ENCODE results near the gene ADD1.

DNA sequence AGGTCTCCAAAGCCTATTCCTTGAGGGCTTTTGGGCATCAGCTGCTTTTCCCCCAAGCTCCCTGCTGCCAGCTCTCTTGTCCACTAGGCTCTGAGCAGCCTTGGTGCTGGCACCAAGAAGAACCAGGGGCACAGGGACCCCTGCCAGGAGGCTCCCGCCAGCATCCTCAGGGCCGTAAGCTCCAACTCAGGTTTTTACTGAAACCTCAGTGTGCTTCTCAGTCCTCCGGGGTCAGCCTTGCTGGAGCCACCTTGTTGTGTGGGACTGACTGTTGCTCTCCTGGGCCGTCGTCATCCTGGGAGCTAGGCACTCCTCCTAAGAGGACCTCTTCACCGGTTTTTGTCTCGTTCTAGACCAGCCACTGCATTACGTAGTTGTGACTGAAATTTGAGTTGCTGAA is 80.6 kb downstream of the ADD1 start:
- TF ChIP-seq, protein P1, sequence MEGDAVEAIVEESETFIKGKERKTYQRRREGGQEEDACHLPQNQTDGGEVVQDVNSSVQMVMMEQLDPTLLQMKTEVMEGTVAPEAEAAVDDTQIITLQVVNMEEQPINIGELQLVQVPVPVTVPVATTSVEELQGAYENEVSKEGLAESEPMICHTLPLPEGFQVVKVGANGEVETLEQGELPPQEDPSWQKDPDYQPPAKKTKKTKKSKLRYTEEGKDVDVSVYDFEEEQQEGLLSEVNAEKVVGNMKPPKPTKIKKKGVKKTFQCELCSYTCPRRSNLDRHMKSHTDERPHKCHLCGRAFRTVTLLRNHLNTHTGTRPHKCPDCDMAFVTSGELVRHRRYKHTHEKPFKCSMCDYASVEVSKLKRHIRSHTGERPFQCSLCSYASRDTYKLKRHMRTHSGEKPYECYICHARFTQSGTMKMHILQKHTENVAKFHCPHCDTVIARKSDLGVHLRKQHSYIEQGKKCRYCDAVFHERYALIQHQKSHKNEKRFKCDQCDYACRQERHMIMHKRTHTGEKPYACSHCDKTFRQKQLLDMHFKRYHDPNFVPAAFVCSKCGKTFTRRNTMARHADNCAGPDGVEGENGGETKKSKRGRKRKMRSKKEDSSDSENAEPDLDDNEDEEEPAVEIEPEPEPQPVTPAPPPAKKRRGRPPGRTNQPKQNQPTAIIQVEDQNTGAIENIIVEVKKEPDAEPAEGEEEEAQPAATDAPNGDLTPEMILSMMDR (IDR thresholded peaks at IDR 0.05): no peak
- TF ChIP-seq ZFX (IDR thresholded peaks at IDR 0.05; ENCODE audit: borderline replicate concordance): no peak
